Neural progenitor cell (in vitro differentiated cells): ENCODE measurements around the gene EIF3D. TPM values are rescaled to one million over a fixed set of nuclear protein-coding genes. Genes with fewer than 3 reads are reported as not detected.
A peak's percentile ranks its signal among the peaks of the same experiment; 100 is the strongest.

Source experiments
- DNase-seq: peaks from one replicate; pipeline ENCODE4 v3.0.0-alpha.2; 2016; ENCODE audit warnings: low spot score
- H2AFZ ChIP-seq: fragments of 200-600 bp; sonication (generic); replicated peaks from 2 replicates; pipeline ENCODE4 v1.6.1; 2016; ENCODE audit warnings: antibody characterized with exemption
- H3F3A ChIP-seq: fragments of 200-600 bp; sonication (generic); 2 replicates; pipeline ENCODE4 v1.6.1; 2016; ENCODE audit warnings: antibody characterized with exemption, low read depth
- H3K27ac ChIP-seq: fragments of 200-600 bp; sonication (generic); 2 replicates; pipeline ENCODE4 v1.5.1; 2016; ENCODE audit warnings: mild to moderate bottlenecking
- H3K27me3 ChIP-seq: fragments of 200-600 bp; sonication (generic); 2 replicates; pipeline ENCODE4 v1.6.1; 2016; ENCODE audit warnings: mild to moderate bottlenecking, moderate library complexity
- H3K36me3 ChIP-seq: fragments of 200-600 bp; sonication (generic); 2 replicates; pipeline ENCODE4 v1.5.1; 2016
- H3K4me1 ChIP-seq: fragments of 200-600 bp; sonication (generic); 2 replicates; pipeline ENCODE4 v1.6.1; 2016; ENCODE audit warnings: mixed run types
- H3K4me2 ChIP-seq: fragments of 200-600 bp; sonication (generic); 2 replicates; pipeline ENCODE4 v1.6.1; 2016
- H3K4me3 ChIP-seq: fragments of 200-600 bp; sonication (generic); 2 replicates; pipeline ENCODE4 v1.5.1; 2016
- H3K79me2 ChIP-seq: fragments of 200-600 bp; sonication (generic); 2 replicates; pipeline ENCODE4 v1.6.1; 2016; ENCODE audit warnings: low read depth
- H3K9ac ChIP-seq: fragments of 200-600 bp; sonication (generic); 2 replicates; pipeline ENCODE4 v1.6.1; 2016
- H3K9me3 ChIP-seq: fragments of 200-600 bp; sonication (generic); 2 replicates; pipeline ENCODE4 v1.5.1; 2016; ENCODE audit warnings: low read depth
- H4K20me1 ChIP-seq: fragments of 200-600 bp; sonication (generic); 2 replicates; pipeline ENCODE4 v1.6.1; 2016; ENCODE audit warnings: low read depth
- H3K27ac Mint-ChIP-seq: 3 replicates; pipeline ENCODE4 v1.8.0; 2021; ENCODE audit warnings: mixed read lengths
- H3K27me3 Mint-ChIP-seq: 2 replicates; pipeline ENCODE4 v1.8.0; 2022; ENCODE audit warnings: low read depth, mild to moderate bottlenecking, inconsistent platforms, moderate library complexity, mixed read lengths; ENCODE audit not compliant: insufficient read depth
- H3K36me3 Mint-ChIP-seq: 3 replicates; pipeline ENCODE4 v1.8.0; 2021; ENCODE audit warnings: mixed read lengths
- H3K4me1 Mint-ChIP-seq: 3 replicates; pipeline ENCODE4 v1.8.0; 2021; ENCODE audit warnings: mixed read lengths
- H3K4me3 Mint-ChIP-seq: 3 replicates; pipeline ENCODE4 v1.8.0; 2021; ENCODE audit warnings: mild to moderate bottlenecking, moderate library complexity, mixed read lengths
- H3K9me3 Mint-ChIP-seq: 3 replicates; pipeline ENCODE4 v1.8.0; 2020; ENCODE audit warnings: mixed read lengths
- EZH2 ChIP-seq: fragments of 200-600 bp; sonication (generic); IDR thresholded peaks from 2 replicates; pipeline ENCODE4 v1.6.1; 2017; ENCODE audit warnings: antibody characterized with exemption, mild to moderate bottlenecking, moderate library complexity
- EZH2phosphoT487 ChIP-seq: fragments of 200-600 bp; sonication (generic); IDR thresholded peaks from 2 replicates; pipeline ENCODE4 v1.6.1; 2017; ENCODE audit warnings: antibody characterized with exemption
- total RNA-seq: library from RNA; depleted of rRNA; stranded (reverse); fragments of >200 nt; gene quantifications from 2 replicates; pipeline ENCODE4 v1.2.3, GENCODE V29; 2015; ENCODE audit warnings: low replicate concordance
- TF ChIP-seq, protein P1 (sequence below): fragments of 200-600 bp; sonication (generic); IDR thresholded peaks from 2 replicates; pipeline ENCODE4 v1.5.1; 2017; ENCODE audit warnings: antibody characterized with exemption, mild to moderate bottlenecking

EIF3D gene
- total RNA-seq, 1 donor from 2014 or later = 361 TPM

DNA sequence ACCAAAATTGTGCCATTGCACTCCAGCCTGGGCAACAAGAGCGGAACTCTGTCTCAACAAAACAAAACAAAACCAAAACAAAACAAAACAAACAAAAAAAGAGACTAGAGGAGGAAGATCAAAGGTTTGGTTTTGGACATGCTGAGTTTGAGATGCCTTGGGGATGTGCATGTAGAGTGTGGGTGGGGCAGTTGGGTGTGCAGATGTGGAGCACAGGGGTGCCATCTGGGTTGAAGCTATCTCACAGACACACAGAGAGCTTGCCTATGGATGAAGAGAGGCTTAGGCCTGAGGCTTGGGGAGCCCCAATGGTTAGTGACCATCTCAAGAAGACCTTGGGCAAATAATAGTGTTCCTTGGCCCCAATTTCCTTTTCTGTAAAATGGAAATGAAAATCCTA, 45.8 kb upstream of the EIF3D start:
- H3K36me3 Mint-ChIP-seq = no peaks in the 10 kb centered on the region
- Histone ChIP-seq H3K4me3 (no peak overlapping the region), H4K20me1 (no peaks in the 10 kb centered on the region), H3K4me2 (no peak overlapping the region), H3K27ac (no peak overlapping the region), H3K27me3 (no peaks in the 10 kb centered on the region), H2AFZ (no peak overlapping the region), H3F3A (peaks cover 11% of the 10 kb centered on the region), H3K36me3 (no peaks in the 10 kb centered on the region), H3K79me2 (no peaks in the 10 kb centered on the region), H3K9ac (no peak overlapping the region), H3K4me1 (no peaks in the 10 kb centered on the region), H3K9me3 (no peaks in the 10 kb centered on the region)
- H3K4me3 Mint-ChIP-seq = peak overlapping the region; percentile 0
- H3K9me3 Mint-ChIP-seq = no peaks in the 10 kb centered on the region
- no peak overlapping the region for H3K27ac Mint-ChIP-seq
- TF ChIP-seq, protein P1, sequence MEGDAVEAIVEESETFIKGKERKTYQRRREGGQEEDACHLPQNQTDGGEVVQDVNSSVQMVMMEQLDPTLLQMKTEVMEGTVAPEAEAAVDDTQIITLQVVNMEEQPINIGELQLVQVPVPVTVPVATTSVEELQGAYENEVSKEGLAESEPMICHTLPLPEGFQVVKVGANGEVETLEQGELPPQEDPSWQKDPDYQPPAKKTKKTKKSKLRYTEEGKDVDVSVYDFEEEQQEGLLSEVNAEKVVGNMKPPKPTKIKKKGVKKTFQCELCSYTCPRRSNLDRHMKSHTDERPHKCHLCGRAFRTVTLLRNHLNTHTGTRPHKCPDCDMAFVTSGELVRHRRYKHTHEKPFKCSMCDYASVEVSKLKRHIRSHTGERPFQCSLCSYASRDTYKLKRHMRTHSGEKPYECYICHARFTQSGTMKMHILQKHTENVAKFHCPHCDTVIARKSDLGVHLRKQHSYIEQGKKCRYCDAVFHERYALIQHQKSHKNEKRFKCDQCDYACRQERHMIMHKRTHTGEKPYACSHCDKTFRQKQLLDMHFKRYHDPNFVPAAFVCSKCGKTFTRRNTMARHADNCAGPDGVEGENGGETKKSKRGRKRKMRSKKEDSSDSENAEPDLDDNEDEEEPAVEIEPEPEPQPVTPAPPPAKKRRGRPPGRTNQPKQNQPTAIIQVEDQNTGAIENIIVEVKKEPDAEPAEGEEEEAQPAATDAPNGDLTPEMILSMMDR = no peak
- no peak for TF ChIP-seq EZH2phosphoT487
- no peak for TF ChIP-seq EZH2
- H3K27me3 Mint-ChIP-seq = peaks cover 14% of the 10 kb centered on the region
- DNase-seq = no peak
- H3K4me1 Mint-ChIP-seq = peaks cover 17% of the 10 kb centered on the region

DNA sequence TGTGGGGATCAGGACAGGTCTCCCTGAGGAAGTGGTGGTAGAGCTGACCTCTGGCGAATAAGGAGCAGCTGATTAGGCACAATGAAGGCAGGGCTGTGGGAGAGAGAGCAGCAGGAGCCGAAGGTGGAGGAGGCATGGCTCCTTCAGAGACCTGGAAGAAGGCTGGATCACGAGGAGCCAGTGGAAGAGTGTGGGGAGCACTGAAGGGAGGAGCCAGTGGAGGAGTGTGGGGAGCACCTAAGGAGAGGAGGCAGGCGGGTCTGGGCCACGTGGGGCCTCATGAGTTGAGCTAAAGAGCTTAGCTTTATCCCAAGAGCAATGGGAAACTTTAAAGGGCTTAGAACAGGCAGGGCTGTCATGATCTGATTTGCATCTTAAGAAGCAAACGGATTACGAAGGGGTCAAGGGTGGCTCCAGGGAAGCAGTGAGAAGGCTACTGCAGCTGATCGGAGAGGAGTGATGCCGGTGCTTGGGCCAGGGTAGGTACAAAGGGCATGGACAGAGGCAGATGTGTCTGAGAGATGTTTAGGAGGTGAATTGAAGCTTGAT, 44.9 kb upstream of the EIF3D start:
- Histone ChIP-seq H3K9me3 (no peaks in the 10 kb centered on the region), H3K4me3 (no peak overlapping the region), H2AFZ (no peak overlapping the region), H3K9ac (no peak overlapping the region), H3K4me1 (no peaks in the 10 kb centered on the region), H3K27me3 (no peaks in the 10 kb centered on the region), H3K4me2 (no peak overlapping the region), H3K36me3 (no peaks in the 10 kb centered on the region), H3K27ac (no peak overlapping the region), H4K20me1 (no peaks in the 10 kb centered on the region), H3K79me2 (no peaks in the 10 kb centered on the region), H3F3A (peaks cover 11% of the 10 kb centered on the region)
- TF ChIP-seq, protein P1 = no peak
- no peak for TF ChIP-seq EZH2
- no peak for TF ChIP-seq EZH2phosphoT487
- peak; percentile 70 for DNase-seq
- no peaks in the 10 kb centered on the region for H3K36me3 Mint-ChIP-seq
- peak overlapping the region; percentile 57 for H3K27ac Mint-ChIP-seq
- H3K4me1 Mint-ChIP-seq = peaks cover 19% of the 10 kb centered on the region
- H3K27me3 Mint-ChIP-seq = peaks cover 14% of the 10 kb centered on the region
- H3K4me3 Mint-ChIP-seq = no peak overlapping the region
- H3K9me3 Mint-ChIP-seq = no peaks in the 10 kb centered on the region

DNA sequence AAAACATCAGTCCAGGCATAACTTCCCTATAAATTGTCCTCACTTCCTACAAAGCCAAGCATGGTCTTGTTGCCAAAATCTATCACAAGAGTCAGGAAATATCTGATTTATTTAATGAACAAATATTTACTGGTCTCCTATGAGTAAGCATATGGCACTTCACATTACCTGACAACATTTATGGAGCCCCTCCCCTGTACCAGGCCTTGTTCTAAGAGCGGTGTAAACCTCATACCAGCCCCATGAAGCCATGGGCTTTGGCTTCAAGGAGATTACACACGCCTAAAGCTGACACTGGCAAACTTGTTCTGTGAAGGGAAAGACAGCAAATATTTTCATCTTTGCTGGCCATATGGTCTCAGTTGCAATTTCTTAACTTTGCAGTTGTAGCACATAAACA, 43.0 kb upstream of the EIF3D start:
- Mint-ChIP-seq H3K9me3 (no peaks in the 10 kb centered on the region), H3K27me3 (peaks cover 14% of the 10 kb centered on the region), H3K27ac (no peak overlapping the region), H3K4me1 (peaks cover 19% of the 10 kb centered on the region), H3K36me3 (no peaks in the 10 kb centered on the region), H3K4me3 (no peak overlapping the region)
- TF ChIP-seq, protein P1 = no peak
- TF ChIP-seq EZH2 (no peak), EZH2phosphoT487 (no peak)
- no peak for DNase-seq
- Histone ChIP-seq H3K4me1 (no peaks in the 10 kb centered on the region), H2AFZ (no peak overlapping the region), H3K79me2 (no peaks in the 10 kb centered on the region), H3F3A (peaks cover 11% of the 10 kb centered on the region), H3K27me3 (no peaks in the 10 kb centered on the region), H3K4me2 (no peak overlapping the region), H3K9me3 (no peaks in the 10 kb centered on the region), H3K9ac (no peak overlapping the region), H3K27ac (no peak overlapping the region), H3K4me3 (no peak overlapping the region), H3K36me3 (no peaks in the 10 kb centered on the region), H4K20me1 (no peaks in the 10 kb centered on the region)
